ENCODE measurements around the gene TCHHL1. TPM values are rescaled to one million over a fixed set of nuclear protein-coding genes. Genes with fewer than 3 reads are reported as not detected.

TCHHL1 gene
- total and polyA plus RNA-seq, 2 of the 4 experiments (the other 2 are of a cell fraction), result not detected

DNA sequence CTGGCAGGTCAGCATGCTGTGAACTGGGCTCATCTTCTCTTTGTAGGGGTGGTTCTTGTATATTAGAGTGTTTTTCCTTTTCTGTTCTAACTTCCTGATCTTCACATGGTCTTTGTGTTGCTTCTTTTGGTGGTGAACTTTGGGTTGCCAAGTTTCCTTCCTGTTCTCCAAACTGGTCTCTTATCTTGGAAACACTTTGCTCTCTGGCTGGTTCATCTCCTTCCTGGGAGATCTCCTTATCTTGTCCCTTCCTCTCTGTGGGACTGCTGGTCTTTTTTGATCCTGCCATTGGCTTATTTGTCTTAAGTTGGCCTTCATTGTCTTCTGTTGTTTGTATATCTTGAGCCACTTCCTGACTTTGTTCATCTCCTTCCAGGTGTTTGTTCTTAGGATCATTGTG, 2.1 kb downstream of the TCHHL1 start:
- Histone ChIP-seq H4K20me1 (ENCODE audit: insufficient read depth, low read length) (no peaks in the 10 kb centered on the region), H3K18ac (ENCODE audit: low read depth, low read length) (no peak overlapping the region), H4K91ac (ENCODE audit: insufficient read depth, low read depth, low read length) (no peak overlapping the region), H2AK9ac (replicated peaks; ENCODE audit: low read depth, low read length, poor library complexity) (no peak overlapping the region), H2BK120ac (ENCODE audit: low read depth, low read length) (no peak overlapping the region), H3K9ac (ENCODE audit: low read depth, low read length) (no peak overlapping the region), H2BK5ac (ENCODE audit: low read depth, low read length, poor library complexity, severe bottlenecking) (no peak overlapping the region), H2BK20ac (ENCODE audit: low read depth, low read length) (no peak overlapping the region), H3K4me2 (ENCODE audit: low read depth, low read length) (no peak overlapping the region), H3K4me1 (ENCODE audit: control insufficient read depth, insufficient read depth, low read length) (no peaks in the 10 kb centered on the region), H3K23ac (ENCODE audit: low read depth, low read length) (no peak overlapping the region), H3K14ac (replicated peaks; ENCODE audit: low read depth, low read length) (no peak overlapping the region), H2AFZ (replicated peaks; ENCODE audit: low read length, poor library complexity) (no peak overlapping the region), H3K79me1 (ENCODE audit: low read depth in 1 of 2, low read length in 2 of 2) (no peaks in the 10 kb centered on the region), H3K27me3 (ENCODE audit: control insufficient read depth, insufficient read depth, low read length) (no peaks in the 10 kb centered on the region; the same call in none of the 2 replicates), H4K5ac (ENCODE audit: low read depth, low read length) (no peak overlapping the region), H2AK5ac (ENCODE audit: low read depth, low read length) (no peak overlapping the region), H2BK15ac (ENCODE audit: low read depth, low read length) (no peak overlapping the region), H3K36me3 (ENCODE audit: control insufficient read depth, insufficient read depth, low read length) (no peaks in the 10 kb centered on the region), H3K4me3 (ENCODE audit: insufficient read depth, low read depth, low read length) (no peak overlapping the region), H4K8ac (ENCODE audit: low read depth in 2 of 2, low read length in 2 of 2) (no peak overlapping the region), H3K56ac (ENCODE audit: extremely low read depth, insufficient read depth, low read length) (no peak overlapping the region), H3K4ac (ENCODE audit: low read depth, low read length) (no peak overlapping the region), H3K9me1 (ENCODE audit: insufficient read depth, low read length) (no peaks in the 10 kb centered on the region), H3K27ac (ENCODE audit: insufficient read depth, low read length) (no peak overlapping the region), H3K9me3 (ENCODE audit: control insufficient read depth, insufficient read depth, low read length) (no peaks in the 10 kb centered on the region)
- dilution Hi-C loops (cut with HindIII; ENCODE audit: low sequenced_read_pairs, unreplicated experiment), result no loop called here
- CTCF ChIA-PET, result no interaction called here
- in situ Hi-C loops (cut with MboI; ENCODE audit: low sequenced_read_pairs), result no loop called here
- DNase-seq, result no peak
- no peak for ATAC-seq (ENCODE audit: low read depth)
- intact Hi-C loops (cut with micrococcal nuclease), result no loop called here
- POLR2A ChIA-PET (ENCODE audit: unreplicated experiment), result no interaction called here
- BruUV-seq (replicated peaks), result no TSS peak
- TF ChIP-seq RCOR1 (IDR thresholded peaks at IDR 0.05; ENCODE audit: insufficient replicate concordance, low read length), result no peak
- TF ChIP-seq POLR2A (IDR thresholded peaks at IDR 0.05; ENCODE audit: low read depth, low read length), result no peak
- TF ChIP-seq MXI1 (IDR thresholded peaks at IDR 0.05; ENCODE audit: borderline replicate concordance, low read depth, low read length), result no peak
- no peak for TF ChIP-seq BHLHE40 (IDR thresholded peaks at IDR 0.05; ENCODE audit: low read depth, low read length)
- TF ChIP-seq NFE2L2 (IDR thresholded peaks at IDR 0.05; ENCODE audit: low read depth, low read length), result no peak
- TF ChIP-seq CHD1 (IDR thresholded peaks at IDR 0.05; ENCODE audit: low read depth, low read length), result no peak
- TF ChIP-seq MAZ (IDR thresholded peaks at IDR 0.05; ENCODE audit: borderline replicate concordance, low read depth, low read length), result no peak
- TF ChIP-seq FOS (IDR thresholded peaks at IDR 0.05; ENCODE audit: low read depth, low read length), result no peak
- no peak for TF ChIP-seq RFX5 (IDR thresholded peaks at IDR 0.05; ENCODE audit: low read depth, low read length)
- TF ChIP-seq CEBPB (IDR thresholded peaks at IDR 0.05; ENCODE audit: low read depth, low read length), result no peak
- TF ChIP-seq, protein P1, sequence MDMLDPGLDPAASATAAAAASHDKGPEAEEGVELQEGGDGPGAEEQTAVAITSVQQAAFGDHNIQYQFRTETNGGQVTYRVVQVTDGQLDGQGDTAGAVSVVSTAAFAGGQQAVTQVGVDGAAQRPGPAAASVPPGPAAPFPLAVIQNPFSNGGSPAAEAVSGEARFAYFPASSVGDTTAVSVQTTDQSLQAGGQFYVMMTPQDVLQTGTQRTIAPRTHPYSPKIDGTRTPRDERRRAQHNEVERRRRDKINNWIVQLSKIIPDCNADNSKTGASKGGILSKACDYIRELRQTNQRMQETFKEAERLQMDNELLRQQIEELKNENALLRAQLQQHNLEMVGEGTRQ (IDR thresholded peaks at IDR 0.05; ENCODE audit: low read depth, low read length), result no peak
- TF ChIP-seq, protein P2, sequence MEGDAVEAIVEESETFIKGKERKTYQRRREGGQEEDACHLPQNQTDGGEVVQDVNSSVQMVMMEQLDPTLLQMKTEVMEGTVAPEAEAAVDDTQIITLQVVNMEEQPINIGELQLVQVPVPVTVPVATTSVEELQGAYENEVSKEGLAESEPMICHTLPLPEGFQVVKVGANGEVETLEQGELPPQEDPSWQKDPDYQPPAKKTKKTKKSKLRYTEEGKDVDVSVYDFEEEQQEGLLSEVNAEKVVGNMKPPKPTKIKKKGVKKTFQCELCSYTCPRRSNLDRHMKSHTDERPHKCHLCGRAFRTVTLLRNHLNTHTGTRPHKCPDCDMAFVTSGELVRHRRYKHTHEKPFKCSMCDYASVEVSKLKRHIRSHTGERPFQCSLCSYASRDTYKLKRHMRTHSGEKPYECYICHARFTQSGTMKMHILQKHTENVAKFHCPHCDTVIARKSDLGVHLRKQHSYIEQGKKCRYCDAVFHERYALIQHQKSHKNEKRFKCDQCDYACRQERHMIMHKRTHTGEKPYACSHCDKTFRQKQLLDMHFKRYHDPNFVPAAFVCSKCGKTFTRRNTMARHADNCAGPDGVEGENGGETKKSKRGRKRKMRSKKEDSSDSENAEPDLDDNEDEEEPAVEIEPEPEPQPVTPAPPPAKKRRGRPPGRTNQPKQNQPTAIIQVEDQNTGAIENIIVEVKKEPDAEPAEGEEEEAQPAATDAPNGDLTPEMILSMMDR (conservative IDR thresholded peaks at IDR 0.05; ENCODE audit: low read depth, low read length), result no peak
- TF ChIP-seq SMC3 (IDR thresholded peaks at IDR 0.05; ENCODE audit: low read depth, low read length), result no peak
- TF ChIP-seq, protein P3, sequence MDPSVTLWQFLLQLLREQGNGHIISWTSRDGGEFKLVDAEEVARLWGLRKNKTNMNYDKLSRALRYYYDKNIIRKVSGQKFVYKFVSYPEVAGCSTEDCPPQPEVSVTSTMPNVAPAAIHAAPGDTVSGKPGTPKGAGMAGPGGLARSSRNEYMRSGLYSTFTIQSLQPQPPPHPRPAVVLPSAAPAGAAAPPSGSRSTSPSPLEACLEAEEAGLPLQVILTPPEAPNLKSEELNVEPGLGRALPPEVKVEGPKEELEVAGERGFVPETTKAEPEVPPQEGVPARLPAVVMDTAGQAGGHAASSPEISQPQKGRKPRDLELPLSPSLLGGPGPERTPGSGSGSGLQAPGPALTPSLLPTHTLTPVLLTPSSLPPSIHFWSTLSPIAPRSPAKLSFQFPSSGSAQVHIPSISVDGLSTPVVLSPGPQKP (IDR thresholded peaks at IDR 0.05; ENCODE audit: borderline replicate concordance, low read depth, low read length), result no peak
- TF ChIP-seq MAFK (IDR thresholded peaks at IDR 0.05; ENCODE audit: low read depth, low read length), result no peak
- no peak for TF ChIP-seq RAD21 (IDR thresholded peaks at IDR 0.05; ENCODE audit: low read length)
